ENCODE measurements around the gene PLK2.
A peak's percentile ranks its signal among the peaks of the same experiment; 100 is the strongest.

PLK2 gene

DNA sequence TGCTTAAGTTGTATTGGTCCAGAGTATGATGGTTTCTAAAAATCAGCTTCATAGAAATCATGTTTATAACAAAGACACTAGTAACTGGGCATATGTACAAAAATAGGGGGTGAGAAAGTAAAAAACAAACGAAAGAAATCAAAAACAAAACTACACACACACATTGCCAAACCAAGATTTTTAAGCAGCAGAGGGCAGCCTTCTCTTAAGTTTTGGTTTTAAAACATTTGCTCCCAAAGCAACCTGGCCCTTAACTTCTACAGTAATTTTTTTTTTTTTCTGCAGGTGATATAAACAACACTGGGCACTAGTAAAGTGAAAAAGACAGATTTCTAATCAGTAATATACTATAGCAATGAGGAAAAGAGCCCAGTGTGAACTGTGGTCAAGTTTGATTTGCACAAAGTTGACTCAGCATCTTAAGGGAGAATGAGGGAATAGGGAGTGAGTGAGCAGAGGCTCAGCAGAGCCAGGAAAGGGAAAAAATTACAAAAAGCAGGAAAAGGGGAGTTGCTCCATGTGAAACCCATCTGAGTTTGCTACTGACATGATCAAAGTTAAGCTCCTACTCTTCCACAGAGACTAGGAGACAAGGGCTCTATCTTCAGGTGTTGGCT is 18.0 kb upstream of the PLK2 start:
- no peak for DNase-seq

- no peak for DNase-seq
These were observed 15.5 kb upstream of the PLK2 start for GRCh38 chr5:58475404-58475803.

DNA sequence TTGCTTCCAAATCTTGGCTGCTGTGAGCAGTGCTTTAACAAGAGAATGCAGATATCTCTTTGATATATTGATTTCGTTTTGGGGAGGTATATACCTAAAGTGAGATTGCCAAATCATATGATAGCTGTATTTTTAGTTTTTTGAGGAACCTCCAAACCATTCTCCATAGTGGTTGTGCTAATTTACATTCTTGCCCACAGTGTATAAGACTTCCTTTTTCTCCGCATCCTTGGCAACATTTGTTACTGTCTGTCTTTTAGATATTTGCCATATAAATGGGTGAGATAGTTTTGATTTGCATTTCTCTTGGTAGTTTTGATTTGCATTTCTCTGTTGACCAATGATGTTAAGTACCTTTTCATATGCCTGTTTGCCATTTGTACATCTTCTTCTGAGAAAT is 10.0 kb upstream of the PLK2 start:
- no peak for DNase-seq

- DNase-seq, result peak; percentile 15 to 27
These were observed 7.1 kb upstream of the PLK2 start for GRCh38 chr5:58466939-58467338.

- peak; percentile 44 to 74 for DNase-seq
These were observed 2.8 kb upstream of the PLK2 start for GRCh38 chr5:58462623-58463230.

DNA sequence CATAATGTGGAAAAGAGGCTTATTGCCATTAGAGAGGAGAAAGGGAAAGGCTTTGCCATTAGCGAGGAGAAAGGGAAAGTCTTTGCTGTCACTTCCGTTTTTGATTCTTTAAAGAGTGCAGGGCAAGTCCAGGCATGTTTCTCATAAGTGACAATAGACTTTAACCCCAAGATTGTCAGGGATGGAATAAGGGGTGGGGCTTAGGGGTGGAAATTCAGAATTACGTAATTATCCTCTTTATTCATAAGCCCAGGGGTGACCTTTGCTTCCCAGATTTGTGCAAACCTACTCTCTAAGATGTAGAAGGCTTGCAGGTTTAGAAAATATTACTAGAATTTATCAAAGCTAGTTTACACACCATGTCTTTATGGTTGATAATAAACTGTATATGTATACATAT is 2.3 kb upstream of the PLK2 start:
- no peak for DNase-seq

- DNase-seq, result peak; percentile 87 to 92
These were observed 923 bp upstream of the PLK2 start for GRCh38 chr5:58460732-58461286.

- DNase-seq, result peak in 1 of 2 donors; percentile 19
These were observed 512 bp downstream of the PLK2 start for GRCh38 chr5:58459146-58460001.

DNA sequence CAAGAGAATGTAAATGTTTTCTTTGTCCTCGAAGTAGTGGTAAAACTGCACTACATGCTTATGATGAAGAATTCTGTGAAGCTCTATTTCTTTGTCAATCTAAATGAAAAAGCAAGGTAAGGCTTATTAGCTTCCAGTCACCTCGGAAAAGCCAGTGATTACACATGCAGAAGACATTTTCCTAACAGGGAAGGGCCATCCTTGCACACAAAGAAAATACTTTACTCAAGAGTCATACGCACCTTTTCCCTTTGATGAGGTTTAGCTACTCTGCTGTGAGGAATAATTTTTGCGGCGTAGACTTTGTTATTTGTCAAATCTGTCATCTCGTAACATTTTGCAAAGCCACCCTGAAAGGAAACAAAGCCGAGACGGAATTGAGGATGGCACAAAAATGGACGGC is 1.1 kb downstream of the PLK2 start:
- DNase-seq, result no peak

- DNase-seq, result no peak
These were observed 1.6 kb downstream of the PLK2 start for GRCh38 chr5:58458141-58458742.

GRCh38 chr5:58457050-58457449 is 2.8 kb downstream of the PLK2 start:
- no peak for DNase-seq

- DNase-seq, result no peak
These were observed 3.4 kb downstream of the PLK2 start for GRCh38 chr5:58456486-58456885.

GRCh38 chr5:58456026-58456425 is 3.9 kb downstream of the PLK2 start:
- DNase-seq, result no peak

GRCh38 chr5:58455480-58455879 is 4.4 kb downstream of the PLK2 start:
- DNase-seq, result no peak

- DNase-seq, result no peak
These were observed 4.8 kb downstream of the PLK2 start for GRCh38 chr5:58455066-58455465.

- DNase-seq, result no peak
These were observed 5.9 kb downstream of the PLK2 start for GRCh38 chr5:58454025-58454424.

- no peak for DNase-seq
These were observed 6.6 kb downstream of the PLK2 start for GRCh38 chr5:58453306-58453705.

GRCh38 chr5:58452566-58453258 is 7.2 kb downstream of the PLK2 start:
- DNase-seq, result no peak

- no peak for DNase-seq
These were observed 7.9 kb downstream of the PLK2 start for GRCh38 chr5:58451732-58452565.

DNA sequence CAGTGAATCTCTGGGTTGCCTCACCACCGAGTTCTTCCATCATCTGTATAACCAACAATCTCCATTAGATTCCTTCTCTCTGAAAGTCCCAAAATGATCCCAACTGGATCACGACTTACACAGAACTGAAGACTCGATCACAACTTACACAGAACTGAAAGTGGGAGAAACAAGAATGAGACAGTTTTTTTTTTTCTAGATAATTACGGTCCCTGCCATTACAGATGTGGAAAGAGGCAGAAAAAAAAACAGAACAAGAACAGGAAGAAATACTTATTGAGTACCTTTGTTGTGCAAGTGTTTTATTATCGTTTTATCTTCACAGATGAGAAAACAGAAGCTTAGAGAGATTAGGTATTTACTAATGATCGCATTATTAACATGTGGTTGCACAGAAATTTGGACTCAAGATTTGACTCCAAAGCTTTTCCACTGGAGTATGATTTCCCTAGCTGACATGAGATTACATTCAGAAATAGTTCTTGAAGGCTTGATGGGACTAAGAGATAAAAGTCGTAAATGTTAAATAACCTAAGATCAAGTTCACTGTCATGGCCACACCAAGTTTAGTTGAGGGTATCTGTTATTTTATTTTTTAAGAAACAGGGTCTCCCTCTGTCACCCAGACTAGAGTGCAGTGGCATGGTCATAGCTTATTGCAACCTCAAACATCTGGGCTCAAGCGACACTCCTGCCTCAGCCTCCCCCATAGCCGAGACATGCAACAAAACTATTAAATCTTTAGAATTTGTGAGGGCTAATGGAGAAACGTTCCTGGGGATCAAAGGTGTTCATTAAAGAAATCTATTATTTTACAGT is 8.9 kb downstream of the PLK2 start:
- no peak for DNase-seq

GRCh38 chr5:58450018-58450417 is 9.9 kb downstream of the PLK2 start:
- DNase-seq, result no peak
